Chondrocyte (in vitro differentiated cells): ENCODE results near the gene UVRAG. TPM values are rescaled to one million over a fixed set of nuclear protein-coding genes. Genes with fewer than 3 reads are reported as not detected.
"Not testable (repeated sequence)": the region's sequence is repeated elsewhere in the genome, so short reads cannot be mapped to it uniquely, and the experiment has no call there.

Experiments used
- DNase-seq: peaks from one replicate; pipeline ENCODE4 v3.0.0; 2021; ENCODE audit warnings: mixed read lengths, low spot score
- H3K27ac Mint-ChIP-seq: one replicate; pipeline ENCODE4 v1.8.0; 2021; ENCODE audit warnings: mild to moderate bottlenecking, moderate library complexity, mixed read lengths; ENCODE audit not compliant: unreplicated experiment
- H3K27me3 Mint-ChIP-seq: 2 replicates; pipeline ENCODE4 v1.8.0; 2021; ENCODE audit warnings: low read depth, mixed read lengths
- H3K36me3 Mint-ChIP-seq: 2 replicates; pipeline ENCODE4 v1.8.0; 2021; ENCODE audit warnings: low read depth, mixed read lengths
- H3K4me1 Mint-ChIP-seq: 2 replicates; pipeline ENCODE4 v1.8.0; 2021; ENCODE audit warnings: low read depth, mild to moderate bottlenecking, mixed read lengths
- H3K4me3 Mint-ChIP-seq: one replicate; pipeline ENCODE4 v1.8.0; 2021; ENCODE audit warnings: mild to moderate bottlenecking, moderate library complexity, mixed read lengths; ENCODE audit not compliant: unreplicated experiment
- H3K9me3 Mint-ChIP-seq: 2 replicates; pipeline ENCODE4 v1.8.0; 2021; ENCODE audit warnings: low read depth, mixed read lengths
- CTCF ChIP-seq: fragments of 200-600 bp; sonication (generic); IDR thresholded peaks from 2 replicates; pipeline ENCODE4 v1.5.0; 2021; ENCODE audit warnings: antibody characterized with exemption, mild to moderate bottlenecking, moderate library complexity
- total RNA-seq: library from RNA; stranded (reverse); gene quantifications from 3 replicates; pipeline ENCODE4 v1.2.1, GENCODE V29; 2021

The UVRAG gene
- total RNA-seq, 1 donor from 2014 or later: 16.9 TPM

GRCh38 chr11:75869661-75870455 is 54.8 kb downstream of the UVRAG start:
- no peak for TF ChIP-seq CTCF
- no peak overlapping the region for H3K27ac Mint-ChIP-seq
- H3K4me3 Mint-ChIP-seq: no peak overlapping the region
- no peaks in the 10 kb centered on the region for H3K9me3 Mint-ChIP-seq
- H3K36me3 Mint-ChIP-seq: peaks cover 3% of the 10 kb centered on the region
- no peaks in the 10 kb centered on the region for H3K27me3 Mint-ChIP-seq
- peaks cover 16% of the 10 kb centered on the region for H3K4me1 Mint-ChIP-seq
- no peak for DNase-seq

GRCh38 chr11:75872887-75873416 is 57.9 kb downstream of the UVRAG start:
- Mint-ChIP-seq H3K9me3 (no peaks in the 10 kb centered on the region), H3K27me3 (no peaks in the 10 kb centered on the region), H3K27ac (no peak overlapping the region), H3K36me3 (peaks cover 3% of the 10 kb centered on the region), H3K4me1 (peaks cover 7% of the 10 kb centered on the region), H3K4me3 (no peak overlapping the region)
- DNase-seq: no peak
- no peak for TF ChIP-seq CTCF

DNA sequence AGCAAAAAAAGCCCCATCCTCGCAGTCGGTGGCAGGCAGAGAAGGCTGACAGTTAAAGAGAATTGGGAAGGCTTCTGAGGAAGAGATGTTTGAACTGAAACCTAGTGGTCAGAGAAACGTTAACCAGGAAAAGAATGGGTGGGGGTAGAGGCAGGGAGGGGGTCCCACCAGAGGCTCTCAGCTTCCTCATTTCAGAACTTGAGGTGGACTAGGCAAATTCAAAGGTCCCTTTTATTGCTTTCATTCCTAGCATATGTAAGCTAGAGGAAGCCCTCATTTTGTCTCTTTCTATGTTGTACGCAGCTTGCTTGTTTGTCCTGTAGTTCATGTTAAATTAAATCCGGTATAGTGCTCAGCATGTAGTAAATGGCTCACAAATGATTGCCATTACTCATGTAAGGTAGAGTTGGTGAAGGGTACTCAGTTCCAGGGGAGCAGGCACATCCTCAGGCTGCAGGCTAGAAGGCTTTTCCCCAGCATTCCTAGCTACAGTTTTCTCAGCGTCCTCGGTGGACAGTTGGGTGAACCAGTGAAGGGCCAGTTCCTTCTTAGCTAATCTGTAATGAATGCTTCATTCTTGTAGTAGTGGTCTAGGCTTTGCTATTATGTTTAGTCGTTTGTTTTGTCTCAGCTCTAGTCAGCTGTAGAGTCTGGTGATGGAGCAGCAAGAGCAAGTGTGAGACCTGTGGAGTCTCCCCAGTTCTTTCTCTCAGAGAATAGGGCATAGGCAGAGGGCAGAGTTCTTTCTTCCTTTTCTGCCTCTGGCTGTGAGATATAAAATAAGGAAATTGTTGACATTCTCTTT is 58.6 kb downstream of the UVRAG start:
- Mint-ChIP-seq H3K9me3 (no peaks in the 10 kb centered on the region), H3K4me3 (no peak overlapping the region), H3K27me3 (no peaks in the 10 kb centered on the region), H3K27ac (no peak overlapping the region), H3K36me3 (peaks cover 3% of the 10 kb centered on the region), H3K4me1 (peaks cover 7% of the 10 kb centered on the region)
- DNase-seq: no peak
- no peak for TF ChIP-seq CTCF

DNA sequence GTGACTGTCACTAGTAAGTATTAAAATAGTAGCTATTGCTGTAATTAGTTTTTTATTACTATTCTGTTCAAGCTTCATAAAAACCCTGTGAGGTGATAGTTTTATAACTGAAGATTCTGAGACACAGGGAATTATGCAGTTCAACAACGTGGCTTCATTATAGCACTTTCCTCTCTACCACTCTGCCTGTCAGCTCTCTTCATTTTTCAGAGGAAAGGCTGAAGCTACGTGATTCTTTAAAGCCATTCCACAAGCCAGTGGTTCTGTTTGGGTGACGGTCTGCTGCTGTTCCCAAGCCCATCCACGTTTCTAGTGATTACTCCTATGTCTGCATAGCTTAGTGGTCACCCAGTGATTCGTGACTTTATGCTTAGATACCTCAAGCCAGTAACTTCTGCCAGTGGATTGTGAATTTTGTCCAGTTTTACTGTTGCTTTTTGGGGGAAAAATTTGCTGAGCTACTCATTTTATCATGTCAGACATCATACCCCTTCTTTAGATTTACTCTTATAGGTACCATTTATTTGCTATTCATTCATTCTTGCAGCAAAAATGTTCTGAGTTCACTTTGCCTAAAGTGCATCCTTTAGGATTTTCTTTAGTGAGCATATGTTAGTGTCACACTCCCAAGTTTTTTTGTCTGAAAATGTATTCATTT is 59.8 kb downstream of the UVRAG start:
- Mint-ChIP-seq H3K9me3 (no peaks in the 10 kb centered on the region), H3K4me1 (peaks cover 7% of the 10 kb centered on the region), H3K27ac (no peak overlapping the region), H3K27me3 (no peaks in the 10 kb centered on the region), H3K4me3 (no peak overlapping the region), H3K36me3 (peaks cover 5% of the 10 kb centered on the region)
- no peak for DNase-seq
- TF ChIP-seq CTCF: no peak

DNA sequence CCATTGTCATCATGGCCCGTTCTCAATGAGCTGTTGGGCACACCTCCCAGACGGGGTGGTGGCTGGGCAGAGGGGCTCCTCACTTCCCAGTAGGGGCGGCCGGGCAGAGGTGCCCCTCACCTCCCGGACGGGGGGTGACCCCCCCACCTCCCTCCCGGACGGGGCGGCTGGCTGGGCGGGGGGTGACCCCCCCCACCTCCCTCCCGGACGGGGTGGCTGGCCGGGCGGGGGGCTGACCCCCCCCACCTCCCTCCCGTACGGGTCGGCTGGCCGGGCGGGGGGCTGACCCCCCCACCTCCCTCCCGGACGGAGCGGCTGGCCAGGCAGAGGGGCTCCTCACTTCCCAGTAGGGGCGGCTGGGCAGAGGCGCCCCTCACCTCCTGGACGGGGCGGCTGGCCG is 62.3 kb downstream of the UVRAG start:
- not testable (repeated sequence) for DNase-seq, H3K9me3 Mint-ChIP-seq, H3K27me3 Mint-ChIP-seq, H3K4me3 Mint-ChIP-seq, H3K4me1 Mint-ChIP-seq, H3K27ac Mint-ChIP-seq, H3K36me3 Mint-ChIP-seq

- H3K27ac Mint-ChIP-seq, DNase-seq, H3K4me3 Mint-ChIP-seq, H3K4me1 Mint-ChIP-seq, H3K27me3 Mint-ChIP-seq, H3K9me3 Mint-ChIP-seq: not testable (repeated sequence)
- peaks cover 11% of the 10 kb centered on the region for H3K36me3 Mint-ChIP-seq
Observed at GRCh38 chr11:75877931-75878330, 62.9 kb downstream of the UVRAG start.
